GM10248 (cell line): ENCODE measurements around the gene UPK2.
"Not testable (repeated sequence)": the region's sequence is repeated elsewhere in the genome, so short reads cannot be mapped to it uniquely, and the experiment has no call there.

Experiments
- CTCF ChIA-PET: fragments of 300-600 bp; sonication (Branson Sonifier 250); formaldehyde crosslinking; extraction: SDS; loops from one replicate; lab custom pipeline; 2021; ENCODE audit warnings: antibody characterized with exemption; lab: Yijun Ruan, JAX
- POLR2A ChIA-PET: fragments of 350-650 bp; sonication (Branson Sonifier 250); formaldehyde crosslinking; extraction: SDS; loops from one replicate; lab custom pipeline; 2020; ENCODE audit warnings: antibody characterized with exemption; lab: Yijun Ruan, JAX
- DNase-seq: peaks from one replicate; pipeline ENCODE4 v3.0.0; 2012; ENCODE audit errors: extremely low spot score
- CTCF ChIP-seq: IDR thresholded peaks from 2 replicates; pipeline ENCODE4 v1.5.1; 2012; ENCODE audit warnings: mild to moderate bottlenecking, low read depth; ENCODE audit errors: extremely low read depth, missing control alignments, control extremely low read depth

The UPK2 gene

GRCh38 chr11:118984825-118985224 is 28.7 kb downstream of the UPK2 start:
- POLR2A ChIA-PET: no interaction called here
- no peak for DNase-seq
- TF ChIP-seq CTCF: no peak
- CTCF ChIA-PET: interaction anchor here (0.8 to 1.2 kb wide), 2 partner anchors 12 to 39 kb away, joined by 3 to 6 read pairs; no protein-coding TSS in a partner anchor

- CTCF ChIA-PET: interaction anchor here (1.4 kb wide), 1 partner anchor 9 kb away, joined by 3 read pairs; the partner anchor contains the start of gene CENATAC
- TF ChIP-seq CTCF: no peak
- POLR2A ChIA-PET: interaction anchor here (0.7 kb wide), 1 partner anchor 11 kb away, joined by 5 read pairs; no protein-coding TSS in a partner anchor
- DNase-seq: no peak
Measured at GRCh38 chr11:118988280-118988679, 32.2 kb downstream of the UPK2 start.

- POLR2A ChIA-PET, DNase-seq, CTCF ChIA-PET: not testable (repeated sequence)
Measured at GRCh38 chr11:118991486-118992038, 35.5 kb downstream of the UPK2 start.

GRCh38 chr11:118996926-118997626 is 41.0 kb downstream of the UPK2 start:
- no peak for TF ChIP-seq CTCF
- peak; percentile 69 for DNase-seq
- CTCF ChIA-PET: interaction anchor here (0.8 to 1.9 kb wide), 13 partner anchors 9 to 337 kb away, joined by 3 to 6 read pairs (median 3); partner anchors contain the start of genes HINFP, RPS25 and TRAPPC4
- POLR2A ChIA-PET: interaction anchor here (1.7 kb wide), 1 partner anchor 21 kb away, joined by 4 read pairs; the partner anchor contains the start of genes RPS25 and TRAPPC4

- DNase-seq: peak; percentile 99
- ChIA-PET CTCF (interaction anchor here (0.8 to 1.9 kb wide), 12 partner anchors 10 to 337 kb away, joined by 3 to 6 read pairs (median 3); partner anchors contain the start of genes HINFP, RPS25 and TRAPPC4), POLR2A (interaction anchor here (1.7 kb wide), 1 partner anchor 20 kb away, joined by 4 read pairs; the partner anchor contains the start of genes RPS25 and TRAPPC4)
- no peak for TF ChIP-seq CTCF
Measured at GRCh38 chr11:118997627-118998387, 41.7 kb downstream of the UPK2 start, which contains the start of gene CENATAC. CENATAC (plus strand) TSS chr11:118998138; CDS start chr11:118998198, 60 bp downstream.

GRCh38 chr11:118998388-118998717 is 42.3 kb downstream of the UPK2 start:
- DNase-seq: no peak
- no peak for TF ChIP-seq CTCF
- CTCF ChIA-PET: interaction anchor here (1.0 to 1.4 kb wide), 7 partner anchors 11 to 309 kb away, joined by 3 to 6 read pairs (median 4); partner anchors contain the start of genes HINFP, RPS25 and TRAPPC4
- POLR2A ChIA-PET: no interaction called here
